ENCODE results near the gene DGCR8.

The DGCR8 gene

GRCh38 chr22:20140521-20140964, 60.5 kb downstream of the DGCR8 start:
- no peak for DNase-seq

GRCh38 chr22:20141186-20142077, 61.4 kb downstream of the DGCR8 start:
- DNase-seq: no peak

- DNase-seq: no peak
Measured at GRCh38 chr22:20142711-20143621, 62.9 kb downstream of the DGCR8 start.

DNA sequence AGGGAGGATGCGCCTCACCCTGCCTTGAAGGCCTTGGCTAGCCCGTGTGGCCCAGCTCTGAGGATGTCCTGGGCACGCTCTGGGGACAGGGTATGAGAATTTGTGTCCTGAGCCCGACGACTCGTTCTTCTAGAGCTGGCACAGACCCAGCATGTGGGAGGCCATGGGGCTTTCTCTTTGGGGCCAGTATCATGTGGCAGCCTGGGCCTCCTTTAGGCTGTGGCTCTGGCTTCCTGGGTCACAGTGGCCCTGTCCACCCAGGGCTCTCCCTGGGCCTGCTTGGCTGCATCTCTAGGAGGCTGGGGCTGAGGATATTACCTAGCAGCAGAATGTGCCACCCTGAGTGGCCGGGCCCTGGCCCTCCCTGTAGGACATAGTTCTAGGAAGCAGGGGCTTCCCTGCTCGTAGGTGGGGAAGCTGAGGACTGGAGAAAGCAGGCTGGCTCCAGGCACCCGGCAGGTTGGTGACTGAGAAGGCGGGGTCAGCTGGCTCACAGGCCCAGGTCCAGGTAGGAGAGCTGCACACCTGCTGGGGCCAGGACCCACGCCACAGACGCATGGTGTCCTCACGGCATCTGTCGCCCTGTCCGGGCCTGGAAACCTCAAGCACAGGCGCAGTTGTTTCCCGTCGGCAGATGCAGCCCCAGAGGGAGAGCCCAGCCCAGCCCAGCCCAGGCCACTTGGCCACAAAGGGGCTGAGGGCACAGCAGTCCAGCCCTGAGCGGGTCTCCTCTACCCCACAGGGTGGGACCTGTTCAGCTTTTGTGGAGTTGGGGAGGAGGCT, 64.0 kb downstream of the DGCR8 start:
- no peak for DNase-seq

- no peak for DNase-seq
Measured at GRCh38 chr22:20145206-20145831, 65.3 kb downstream of the DGCR8 start.

GRCh38 chr22:20145832-20146223, 65.8 kb downstream of the DGCR8 start:
- no peak for DNase-seq

- no peak for DNase-seq
Measured at GRCh38 chr22:20146777-20147176, 66.7 kb downstream of the DGCR8 start.

GRCh38 chr22:20147237-20147988, 67.4 kb downstream of the DGCR8 start:
- no peak for DNase-seq

- DNase-seq: no peak
Measured at GRCh38 chr22:20148414-20148813, 68.4 kb downstream of the DGCR8 start.

GRCh38 chr22:20149257-20150250, 69.5 kb downstream of the DGCR8 start:
- no peak for DNase-seq

DNA sequence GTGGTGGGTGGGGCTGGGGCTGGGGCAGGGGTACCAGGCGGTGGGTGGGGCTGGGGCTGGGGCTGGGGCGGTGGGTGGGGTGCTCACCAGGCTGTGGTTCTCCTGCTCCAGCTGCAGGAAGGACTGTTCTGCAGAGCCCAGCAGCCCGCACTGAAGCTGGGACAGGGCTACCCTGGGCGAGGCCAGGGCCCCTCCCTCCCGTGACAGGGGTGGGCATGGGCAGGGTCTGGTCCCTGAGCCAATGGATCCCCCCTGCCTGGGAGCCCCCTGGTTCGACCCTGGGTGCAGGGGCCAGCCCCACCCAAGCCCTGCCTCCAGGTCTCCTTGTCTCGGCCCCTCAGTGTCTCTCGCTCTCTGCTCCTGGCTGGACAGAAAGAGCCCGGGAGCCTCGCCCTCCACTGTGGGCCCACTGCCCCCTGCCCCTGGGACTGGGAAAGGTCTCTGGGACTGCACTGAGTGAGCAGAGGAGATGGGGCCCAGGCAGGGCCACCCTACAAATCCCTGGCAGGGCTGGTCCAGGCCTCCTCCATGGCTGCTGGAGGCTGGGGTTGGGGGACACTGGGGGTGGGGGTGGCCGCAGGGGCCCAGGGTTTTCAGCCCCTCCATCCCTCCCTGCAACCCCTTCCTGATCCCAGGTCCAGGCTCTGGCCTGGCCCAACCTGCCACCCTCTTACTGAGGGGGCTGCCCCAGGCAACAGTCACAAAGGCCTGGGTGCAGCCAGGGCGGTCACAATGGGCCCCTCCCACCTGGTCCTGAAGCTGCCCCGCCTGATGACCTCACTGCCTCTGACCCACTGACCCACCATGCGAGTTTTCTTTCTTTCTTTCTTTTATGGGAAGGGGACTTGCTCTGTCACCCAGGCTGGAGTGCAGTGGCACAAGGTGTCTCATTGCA, 70.6 kb downstream of the DGCR8 start, which contains the start of gene CCDC188:
TSS of gene CCDC188 (minus strand) at position 675 of the 895 bp plus-strand sequence. CDS start at position 606, 69 bp downstream.
- DNase-seq: no peak

GRCh38 chr22:20151276-20151588, 71.2 kb downstream of the DGCR8 start:
- no peak for DNase-seq

GRCh38 chr22:20152464-20152890, 72.4 kb downstream of the DGCR8 start:
- DNase-seq: no peak

DNA sequence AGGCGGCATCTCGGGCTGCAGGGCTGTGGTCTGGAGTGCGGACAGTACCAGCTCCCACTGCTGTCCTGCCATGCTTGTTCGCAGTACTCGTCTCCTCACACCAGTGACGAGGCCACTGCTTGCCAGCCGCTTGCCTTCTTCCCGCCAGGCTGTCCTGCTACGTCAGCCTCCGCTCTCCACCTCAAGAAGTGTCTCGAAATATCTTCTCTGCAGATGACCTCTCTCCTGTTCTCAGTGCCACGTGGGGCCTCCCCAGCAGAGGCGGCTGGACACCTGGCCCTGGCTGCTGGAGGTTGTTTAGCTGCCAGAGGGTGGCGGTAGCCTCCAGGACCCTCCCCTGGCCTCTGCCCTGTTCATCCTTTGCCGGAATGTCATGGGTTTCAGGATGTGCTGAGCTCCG, 73.9 kb downstream of the DGCR8 start:
- no peak for DNase-seq

GRCh38 chr22:20154602-20155187, 74.7 kb downstream of the DGCR8 start:
- DNase-seq: no peak

DNA sequence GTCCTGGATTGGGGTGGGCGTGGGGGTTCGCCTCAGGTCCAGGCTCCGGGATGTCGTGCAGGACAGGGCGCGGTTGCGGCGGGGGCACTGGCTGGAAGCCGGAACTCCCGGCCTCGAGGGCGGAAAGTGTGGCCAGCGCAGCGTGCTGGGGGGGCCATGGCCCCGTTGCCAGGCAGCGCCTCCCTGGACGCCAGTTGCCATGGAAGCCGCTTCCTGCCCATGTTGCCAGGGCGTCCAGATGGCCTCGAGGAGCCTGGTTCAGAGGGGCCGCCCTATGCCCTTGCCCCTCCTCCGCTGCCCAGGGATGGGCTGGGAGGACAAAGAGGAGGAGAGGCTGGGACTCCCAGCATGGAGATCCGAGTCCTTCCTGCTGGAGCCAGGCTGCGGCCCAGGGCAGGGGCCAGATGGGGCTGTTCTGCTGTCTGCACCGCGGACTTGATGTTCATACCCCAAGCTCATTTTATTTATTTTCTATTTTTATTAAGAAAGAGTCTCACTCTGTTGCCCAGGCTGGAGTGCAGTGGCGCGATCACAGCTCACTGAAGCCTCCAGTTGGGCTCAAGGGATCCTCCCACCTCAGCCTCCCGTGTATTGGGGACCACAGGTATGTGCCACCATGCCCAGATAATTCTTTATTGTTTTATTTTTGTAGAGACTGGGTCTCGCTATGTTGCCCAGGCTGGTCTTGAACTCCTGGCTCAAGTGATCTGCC, 75.4 kb downstream of the DGCR8 start:
- DNase-seq: no peak

DNA sequence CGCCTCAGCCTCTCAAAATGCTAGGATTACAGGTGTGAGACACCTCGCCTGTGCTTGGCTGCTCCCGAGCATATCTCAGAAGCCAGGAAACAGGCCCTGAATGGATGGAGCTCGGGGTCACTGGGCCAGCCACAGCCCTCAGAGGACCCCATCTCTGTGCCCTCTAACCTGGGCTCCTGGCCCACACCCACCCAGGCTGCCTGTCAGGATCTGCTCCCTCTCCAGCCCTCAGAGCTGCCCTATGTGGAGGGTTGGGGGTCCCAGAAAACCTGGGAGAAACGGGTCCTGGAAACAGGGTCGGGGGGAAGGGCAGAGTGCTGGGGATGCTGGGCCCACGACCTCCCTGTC, 76.0 kb downstream of the DGCR8 start:
- DNase-seq: no peak
